GM19193 (cell line): ENCODE measurements around the gene ODAD4.

Experiments used
- POLR2A ChIP-seq: IDR thresholded peaks from 4 replicates; pipeline ENCODE4 v1.6.1; 2011; ENCODE audit not compliant: insufficient read depth, insufficient read length; ENCODE audit errors: extremely low read depth

The ODAD4 gene

GRCh38 chr17:41992576-41992975 lies 62.2 kb downstream of the ODAD4 start:
- TF ChIP-seq POLR2A = no peak

GRCh38 chr17:41996855-41997164 lies 66.4 kb downstream of the ODAD4 start:
- TF ChIP-seq POLR2A = no peak

GRCh38 chr17:41998497-41998896 lies 68.1 kb downstream of the ODAD4 start:
- no peak for TF ChIP-seq POLR2A

GRCh38 chr17:42000413-42001133 lies 70.2 kb downstream of the ODAD4 start:
- TF ChIP-seq POLR2A = no peak

GRCh38 chr17:42001729-42002128 lies 71.3 kb downstream of the ODAD4 start:
- TF ChIP-seq POLR2A = no peak

GRCh38 chr17:42002175-42002791 lies 71.9 kb downstream of the ODAD4 start:
- no peak for TF ChIP-seq POLR2A

GRCh38 chr17:42002792-42003301 lies 72.4 kb downstream of the ODAD4 start:
- no peak for TF ChIP-seq POLR2A

- TF ChIP-seq POLR2A = no peak
These were observed 74.7 kb downstream of the ODAD4 start for GRCh38 chr17:42005166-42005565.

GRCh38 chr17:42009170-42009569 lies 78.8 kb downstream of the ODAD4 start:
- TF ChIP-seq POLR2A = no peak

- no peak for TF ChIP-seq POLR2A
These were observed 80.6 kb downstream of the ODAD4 start for GRCh38 chr17:42010898-42011516.
